Endodermal cell (in vitro differentiated cells): Measurements from ENCODE around the gene IL17A. TPM values are rescaled to one million over a fixed set of nuclear protein-coding genes. Genes with fewer than 3 reads are reported as not detected.
"Not testable (repeated sequence)": the region's sequence is repeated elsewhere in the genome, so short reads cannot be mapped to it uniquely, and the experiment has no call there.

Experiments
- DNase-seq: peaks from one replicate; pipeline ENCODE4 v3.0.0-alpha.2; 2017
- H3K27ac ChIP-seq: 2 replicates; pipeline ENCODE4 v1.5.1; 2013; ENCODE audit warnings: mild to moderate bottlenecking, low read depth, low read length, moderate library complexity
- H3K27me3 ChIP-seq: 2 replicates; pipeline ENCODE4 v1.6.1; 2013; ENCODE audit warnings: mild to moderate bottlenecking, low read length, moderate library complexity; ENCODE audit not compliant: insufficient read depth, control insufficient read depth, poor library complexity, severe bottlenecking
- H3K36me3 ChIP-seq: 2 replicates; pipeline ENCODE4 v1.7.0; 2013; ENCODE audit warnings: mild to moderate bottlenecking, low read length, moderate library complexity; ENCODE audit not compliant: control insufficient read depth, insufficient read depth
- H3K4me1 ChIP-seq: one replicate; pipeline ENCODE4 v1.7.0; 2013; ENCODE audit warnings: low read length; ENCODE audit not compliant: control insufficient read depth, insufficient read depth
- H3K4me3 ChIP-seq: 2 replicates; pipeline ENCODE4 v1.5.1; 2013; ENCODE audit warnings: mild to moderate bottlenecking, low read length, moderate library complexity
- H3K9ac ChIP-seq: 2 replicates; pipeline ENCODE4 v1.6.1; 2013; ENCODE audit warnings: mild to moderate bottlenecking, low read length, moderate library complexity; ENCODE audit not compliant: poor library complexity, severe bottlenecking; ENCODE audit errors: extremely low read depth
- H3K9me3 ChIP-seq: 2 replicates; pipeline ENCODE4 v1.6.1; 2013; ENCODE audit warnings: mild to moderate bottlenecking, low read length, moderate library complexity; ENCODE audit not compliant: control insufficient read depth
- H3K27ac Mint-ChIP-seq: 2 replicates; pipeline ENCODE4 v1.8.0; 2020; ENCODE audit warnings: mixed read lengths
- H3K27me3 Mint-ChIP-seq: 2 replicates; pipeline ENCODE4 v1.8.0; 2021; ENCODE audit warnings: mild to moderate bottlenecking, mixed read lengths; ENCODE audit not compliant: insufficient read depth
- H3K36me3 Mint-ChIP-seq: 2 replicates; pipeline ENCODE4 v1.8.0; 2020; ENCODE audit warnings: low read depth, mixed read lengths
- H3K4me1 Mint-ChIP-seq: 2 replicates; pipeline ENCODE4 v1.8.0; 2020; ENCODE audit warnings: mixed read lengths
- H3K4me3 Mint-ChIP-seq: 2 replicates; pipeline ENCODE4 v1.8.0; 2020; ENCODE audit warnings: mild to moderate bottlenecking, moderate library complexity, mixed read lengths
- H3K9me3 Mint-ChIP-seq: 2 replicates; pipeline ENCODE4 v1.8.0; 2020; ENCODE audit warnings: mild to moderate bottlenecking, mixed read lengths
- CTCF ChIP-seq: fragments of 200-600 bp; sonication (generic); conservative IDR thresholded peaks from 2 replicates; pipeline ENCODE4 v1.5.0; 2021; ENCODE audit warnings: antibody characterized with exemption, mild to moderate bottlenecking
- WGBS, 2 experiments: methylation state at CpG; one replicate each; pipeline versions ENCODE4 v1.1.5 to v1.1.7; 2013; ENCODE audit warnings: missing lambda C conversion rate in 2 of 2, mixed read lengths in 1 of 2; ENCODE audit not compliant: insufficient coverage in 1 of 2, insufficient read length in 1 of 2; 5-methylcytosine and 5-hydroxymethylcytosine counted together
- total RNA-seq, 2 donors: library from RNA; stranded (reverse); fragmentation: NEBNext Ultra II Directional in 1 of 2; extraction: Animal tissue kit (Norgen Biotek cat#: 25700) in 1 of 2; gene quantifications; 2 replicates in 1 of 2; 3 replicates in 1 of 2; pipeline ENCODE4 v1.2.1, GENCODE V29; 2021

The IL17A gene
- total RNA-seq, 2 donors from 2014 or later, result not detected

- WGBS, 2 experiments, result 55 to 58% methylated on average over 3 of the region's 3 CpGs
- no peaks in the 10 kb centered on the region for H3K27me3 Mint-ChIP-seq
These were observed 5.6 kb downstream of the IL17A start for GRCh38 chr6:52191824-52192223.

DNA sequence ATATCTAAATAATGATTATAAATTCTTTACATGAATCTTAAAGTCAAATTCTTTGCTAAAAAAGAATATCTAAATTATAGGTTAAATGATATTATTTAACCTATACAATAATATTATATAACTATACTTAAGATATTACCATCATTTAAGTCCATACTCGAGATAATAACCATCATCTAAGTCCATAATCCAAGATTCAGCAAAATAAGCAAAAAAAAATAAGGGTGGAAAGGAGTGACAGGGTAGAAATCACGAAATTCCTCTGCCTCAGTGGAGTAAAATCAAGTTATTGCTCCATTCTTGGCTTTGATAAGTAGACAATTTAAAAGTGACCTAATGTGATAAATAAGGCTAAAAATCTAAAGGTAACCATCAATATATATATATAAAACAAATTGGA, 9.7 kb downstream of the IL17A start:
- H3K9ac ChIP-seq, result no peak overlapping the region
- H3K27me3 Mint-ChIP-seq, result no peaks in the 10 kb centered on the region
- H3K27me3 ChIP-seq, result no peaks in the 10 kb centered on the region
- H3K4me3 Mint-ChIP-seq, result no peak overlapping the region
- peaks cover 13% of the 10 kb centered on the region for H3K9me3 ChIP-seq
- no peaks in the 10 kb centered on the region for H3K4me1 Mint-ChIP-seq
- no peak for TF ChIP-seq CTCF
- no peak for DNase-seq
- H3K4me3 ChIP-seq, result no peak overlapping the region
- no peaks in the 10 kb centered on the region for H3K36me3 ChIP-seq
- 0% methylated on average over 1 of the region's 2 CpGs; no CpG with 5 or more reads in 1 of the 2 experiments for WGBS, 2 experiments
- H3K27ac Mint-ChIP-seq, result no peak overlapping the region
- H3K27ac ChIP-seq, result no peak overlapping the region
- H3K36me3 Mint-ChIP-seq, result no peaks in the 10 kb centered on the region
- peaks cover 36% of the 10 kb centered on the region for H3K9me3 Mint-ChIP-seq
- H3K4me1 ChIP-seq, result no peaks in the 10 kb centered on the region

More at GRCh38 chr6:52191824-52192223, 5.6 kb downstream of the IL17A start:
- H3K27me3 ChIP-seq, result no peaks in the 10 kb centered on the region
- TF ChIP-seq CTCF, result no peak
- Mint-ChIP-seq H3K27ac (no peak overlapping the region), H3K36me3 (no peaks in the 10 kb centered on the region), H3K4me1 (no peaks in the 10 kb centered on the region), H3K9me3 (peaks cover 4% of the 10 kb centered on the region), H3K4me3 (no peak overlapping the region)
- H3K9ac ChIP-seq, result no peak overlapping the region
- H3K27ac ChIP-seq, result no peak overlapping the region
- H3K4me1 ChIP-seq, result no peaks in the 10 kb centered on the region
- H3K36me3 ChIP-seq, result no peaks in the 10 kb centered on the region
- no peaks in the 10 kb centered on the region for H3K9me3 ChIP-seq
- H3K4me3 ChIP-seq, result no peak overlapping the region
- DNase-seq, result no peak

- H3K4me3 Mint-ChIP-seq, DNase-seq, H3K4me3 ChIP-seq, H3K27me3 ChIP-seq, H3K36me3 Mint-ChIP-seq, H3K27ac Mint-ChIP-seq, H3K4me1 ChIP-seq, H3K9ac ChIP-seq, H3K36me3 ChIP-seq, H3K27ac ChIP-seq, H3K27me3 Mint-ChIP-seq, H3K4me1 Mint-ChIP-seq: not testable (repeated sequence)
- 52 to 83% methylated on average over 2 to 5 of the region's 5 CpGs for WGBS, 2 experiments
- H3K9me3 ChIP-seq, result peaks cover 13% of the 10 kb centered on the region
- peaks cover 47% of the 10 kb centered on the region for H3K9me3 Mint-ChIP-seq
These were observed 13.9 kb downstream of the IL17A start for GRCh38 chr6:52200088-52200487.

GRCh38 chr6:52201046-52201445, 14.9 kb downstream of the IL17A start:
- H3K27ac Mint-ChIP-seq, result no peak overlapping the region
- peaks cover 47% of the 10 kb centered on the region for H3K9me3 Mint-ChIP-seq
- WGBS, 2 experiments, result no CpG with 5 or more reads among the region's 1 CpG
- Histone ChIP-seq H3K9ac (no peak overlapping the region), H3K27me3 (no peaks in the 10 kb centered on the region), H3K36me3 (no peaks in the 10 kb centered on the region), H3K27ac (no peak overlapping the region), H3K4me1 (no peaks in the 10 kb centered on the region), H3K4me3 (no peak overlapping the region), H3K9me3 (peaks cover 13% of the 10 kb centered on the region)
- no peak overlapping the region for H3K4me3 Mint-ChIP-seq
- no peaks in the 10 kb centered on the region for H3K4me1 Mint-ChIP-seq
- TF ChIP-seq CTCF, result no peak
- H3K27me3 Mint-ChIP-seq, result no peaks in the 10 kb centered on the region
- no peak for DNase-seq
- no peaks in the 10 kb centered on the region for H3K36me3 Mint-ChIP-seq
